ENCODE measurements around the gene MTM1. TPM values are rescaled to one million over a fixed set of nuclear protein-coding genes. Genes with fewer than 3 reads are reported as not detected.

The MTM1 gene
- polyA plus RNA-seq, 2 of the 4 experiments (the other 2 are of a cell fraction): 8.5 to 9.0 TPM

GRCh38 chrX:150546711-150547153 is 21.7 kb upstream of the MTM1 start (continued):
- no peak for TF ChIP-seq MYC (IDR thresholded peaks at IDR 0.05; ENCODE audit: borderline replicate concordance, low read length)

DNA sequence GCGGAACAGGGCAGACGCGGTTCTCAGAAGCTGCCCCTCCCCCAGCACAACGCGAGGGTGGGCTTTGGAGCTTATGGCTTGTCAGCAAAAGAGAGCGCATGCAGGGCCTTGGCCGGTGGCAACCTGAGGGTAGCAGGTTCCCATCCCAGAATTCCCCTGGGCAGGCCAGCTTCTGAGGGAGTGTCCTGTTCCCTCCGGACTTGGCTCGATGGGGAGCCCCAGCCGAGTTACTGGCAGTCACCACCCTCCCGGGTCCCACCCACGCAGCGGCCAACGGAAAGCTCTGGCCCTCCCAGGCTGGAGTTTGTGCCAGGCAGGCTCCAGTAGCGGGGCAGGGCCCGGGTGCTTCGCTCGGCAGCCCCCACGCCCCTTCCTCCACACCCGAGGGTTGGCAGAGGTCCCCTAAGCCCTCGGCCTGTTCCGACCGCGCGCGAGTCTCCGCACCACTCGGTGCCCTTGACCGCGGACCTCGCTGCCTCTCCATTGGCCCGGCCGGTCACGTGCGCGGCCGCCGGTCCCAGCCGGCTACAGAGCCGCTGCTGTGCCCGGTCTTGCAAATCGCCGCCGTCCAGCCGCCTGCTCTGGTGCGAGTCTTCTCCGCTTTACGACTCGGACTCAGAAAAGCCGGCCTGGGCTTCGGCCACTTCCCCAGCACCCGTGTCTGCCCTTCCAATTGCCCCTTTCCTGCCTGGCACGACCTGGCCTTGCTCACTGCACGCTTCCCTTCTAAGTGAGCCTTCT is 20.9 kb upstream of the MTM1 start:
- Histone ChIP-seq H3K4me3 (peak overlapping the region; percentile 47), H3K9me3 (no peaks in the 10 kb centered on the region), H3K4me1 (peaks cover 9% of the 10 kb centered on the region; the same call in 2 of the 3 replicates), H3K27ac (peak overlapping the region; percentile 87 to 94), H3K4me2 (peak overlapping the region; percentile 83)
- ChIA-PET POLR2A (interaction anchor here (0.7 to 1.2 kb wide), 2 partner anchors 21 to 607 kb away, joined by 3 read pairs; partner anchors contain the start of gene MTM1), CTCF (no interaction called here)
- DNase-seq (ENCODE audit: low read depth in 1 of 2, low spot score in 1 of 2) (peak; percentile 48 to 51), FAIRE-seq (peak; percentile 77), ATAC-seq (peak; percentile 90 to 95)
- WGBS (ENCODE audit: missing lambda C conversion rate): 20% methylated on average over 20 of the region's 54 CpGs
- TF ChIP-seq CBX2 (IDR thresholded peaks at IDR 0.05; ENCODE audit: borderline replicate concordance, low read depth) (no peak), EHMT2 (IDR thresholded peaks at IDR 0.05; ENCODE audit: low read depth) (no peak), HDAC2 (IDR thresholded peaks at IDR 0.05) (no peak), MAFK (IDR thresholded peaks at IDR 0.05; ENCODE audit: partially characterized antibody) (no peak), ESRRA (IDR thresholded peaks at IDR 0.05; ENCODE audit: borderline replicate concordance, low read length) (no peak), HOXB13 (CRISPR knock-in tag; IDR thresholded peaks at IDR 0.05; ENCODE audit: low read depth) (no peak; the same call in 1 of the 2 replicates), KDM5A (IDR thresholded peaks at IDR 0.05) (no peak), SMC3 (IDR thresholded peaks at IDR 0.05) (no peak), HOXB5 (CRISPR knock-in tag; IDR thresholded peaks at IDR 0.05) (no peak), POLR2A (IDR thresholded peaks at IDR 0.05; ENCODE audit: low read length) (0 out of 2 replicates have a peak, but pooled peaks have one; percentile 13), EP300 (IDR thresholded peaks at IDR 0.05) (no peak), RAD21 (conservative IDR thresholded peaks at IDR 0.05 in 1 of 2, IDR thresholded peaks at IDR 0.05 in 1 of 2) (no peak), BHLHE40 (IDR thresholded peaks at IDR 0.05; ENCODE audit: low read depth, low read length) (no peak), JUNB (IDR thresholded peaks at IDR 0.05) (no peak), POLR2AphosphoS2 (conservative IDR thresholded peaks at IDR 0.05; ENCODE audit: low read length) (no peak), KDM1A (IDR thresholded peaks at IDR 0.05; ENCODE audit: low read depth) (no peak), SREBF2 (IDR thresholded peaks at IDR 0.05) (no peak), RNF2 (IDR thresholded peaks at IDR 0.05; ENCODE audit: borderline replicate concordance, low read depth) (no peak), USF2 (IDR thresholded peaks at IDR 0.05) (peak; percentile 86), HEYL (CRISPR knock-in tag; IDR thresholded peaks at IDR 0.05) (no peak), GATA3 (IDR thresholded peaks at IDR 0.05; ENCODE audit: borderline replicate concordance) (no peak)
- TF ChIP-seq, protein P1, sequence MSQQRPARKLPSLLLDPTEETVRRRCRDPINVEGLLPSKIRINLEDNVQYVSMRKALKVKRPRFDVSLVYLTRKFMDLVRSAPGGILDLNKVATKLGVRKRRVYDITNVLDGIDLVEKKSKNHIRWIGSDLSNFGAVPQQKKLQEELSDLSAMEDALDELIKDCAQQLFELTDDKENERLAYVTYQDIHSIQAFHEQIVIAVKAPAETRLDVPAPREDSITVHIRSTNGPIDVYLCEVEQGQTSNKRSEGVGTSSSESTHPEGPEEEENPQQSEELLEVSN (IDR thresholded peaks at IDR 0.05; ENCODE audit: borderline replicate concordance, low read depth): peak; percentile 83
- TF ChIP-seq, protein P2, sequence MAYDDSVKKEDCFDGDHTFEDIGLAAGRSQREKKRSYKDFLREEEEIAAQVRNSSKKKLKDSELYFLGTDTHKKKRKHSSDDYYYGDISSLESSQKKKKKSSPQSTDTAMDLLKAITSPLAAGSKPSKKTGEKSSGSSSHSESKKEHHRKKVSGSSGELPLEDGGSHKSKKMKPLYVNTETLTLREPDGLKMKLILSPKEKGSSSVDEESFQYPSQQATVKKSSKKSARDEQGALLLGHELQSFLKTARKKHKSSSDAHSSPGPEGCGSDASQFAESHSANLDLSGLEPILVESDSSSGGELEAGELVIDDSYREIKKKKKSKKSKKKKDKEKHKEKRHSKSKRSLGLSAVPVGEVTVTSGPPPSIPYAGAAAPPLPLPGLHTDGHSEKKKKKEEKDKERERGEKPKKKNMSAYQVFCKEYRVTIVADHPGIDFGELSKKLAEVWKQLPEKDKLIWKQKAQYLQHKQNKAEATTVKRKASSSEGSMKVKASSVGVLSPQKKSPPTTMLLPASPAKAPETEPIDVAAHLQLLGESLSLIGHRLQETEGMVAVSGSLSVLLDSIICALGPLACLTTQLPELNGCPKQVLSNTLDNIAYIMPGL (CRISPR knock-in tag; IDR thresholded peaks at IDR 0.05; ENCODE audit: borderline replicate concordance): no peak
- TF ChIP-seq, protein P3, sequence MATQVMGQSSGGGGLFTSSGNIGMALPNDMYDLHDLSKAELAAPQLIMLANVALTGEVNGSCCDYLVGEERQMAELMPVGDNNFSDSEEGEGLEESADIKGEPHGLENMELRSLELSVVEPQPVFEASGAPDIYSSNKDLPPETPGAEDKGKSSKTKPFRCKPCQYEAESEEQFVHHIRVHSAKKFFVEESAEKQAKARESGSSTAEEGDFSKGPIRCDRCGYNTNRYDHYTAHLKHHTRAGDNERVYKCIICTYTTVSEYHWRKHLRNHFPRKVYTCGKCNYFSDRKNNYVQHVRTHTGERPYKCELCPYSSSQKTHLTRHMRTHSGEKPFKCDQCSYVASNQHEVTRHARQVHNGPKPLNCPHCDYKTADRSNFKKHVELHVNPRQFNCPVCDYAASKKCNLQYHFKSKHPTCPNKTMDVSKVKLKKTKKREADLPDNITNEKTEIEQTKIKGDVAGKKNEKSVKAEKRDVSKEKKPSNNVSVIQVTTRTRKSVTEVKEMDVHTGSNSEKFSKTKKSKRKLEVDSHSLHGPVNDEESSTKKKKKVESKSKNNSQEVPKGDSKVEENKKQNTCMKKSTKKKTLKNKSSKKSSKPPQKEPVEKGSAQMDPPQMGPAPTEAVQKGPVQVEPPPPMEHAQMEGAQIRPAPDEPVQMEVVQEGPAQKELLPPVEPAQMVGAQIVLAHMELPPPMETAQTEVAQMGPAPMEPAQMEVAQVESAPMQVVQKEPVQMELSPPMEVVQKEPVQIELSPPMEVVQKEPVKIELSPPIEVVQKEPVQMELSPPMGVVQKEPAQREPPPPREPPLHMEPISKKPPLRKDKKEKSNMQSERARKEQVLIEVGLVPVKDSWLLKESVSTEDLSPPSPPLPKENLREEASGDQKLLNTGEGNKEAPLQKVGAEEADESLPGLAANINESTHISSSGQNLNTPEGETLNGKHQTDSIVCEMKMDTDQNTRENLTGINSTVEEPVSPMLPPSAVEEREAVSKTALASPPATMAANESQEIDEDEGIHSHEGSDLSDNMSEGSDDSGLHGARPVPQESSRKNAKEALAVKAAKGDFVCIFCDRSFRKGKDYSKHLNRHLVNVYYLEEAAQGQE (IDR thresholded peaks at IDR 0.05): no peak
- TF ChIP-seq, protein P4, sequence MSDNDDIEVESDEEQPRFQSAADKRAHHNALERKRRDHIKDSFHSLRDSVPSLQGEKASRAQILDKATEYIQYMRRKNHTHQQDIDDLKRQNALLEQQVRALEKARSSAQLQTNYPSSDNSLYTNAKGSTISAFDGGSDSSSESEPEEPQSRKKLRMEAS (IDR thresholded peaks at IDR 0.05): peak; percentile 78

Data from A549 (cell line).